ENCODE data around the gene DLK2. TPM values are rescaled to one million over a fixed set of nuclear protein-coding genes. Genes with fewer than 3 reads are reported as not detected.

Gene DLK2
- total and polyA plus RNA-seq, 2 of the 13 experiments (the other 11 are each of a cell fraction or from before 2014, with no cell fraction given) = 1.2 to 3.8 TPM

- TF ChIP-seq ZNF724P (CRISPR knock-in tag; IDR thresholded peaks at IDR 0.05; ENCODE audit: borderline replicate concordance) (no peak), ZNF557 (CRISPR knock-in tag; IDR thresholded peaks at IDR 0.05) (no peak), FOXJ3 (CRISPR knock-in tag; IDR thresholded peaks at IDR 0.05; ENCODE audit: borderline replicate concordance) (no peak), ZNF678 (CRISPR knock-in tag; IDR thresholded peaks at IDR 0.05) (0 out of 2 replicates have a peak, but pooled peaks have one; percentile 23), ONECUT2 (CRISPR knock-in tag; IDR thresholded peaks at IDR 0.05) (no peak), ZNF672 (CRISPR knock-in tag; IDR thresholded peaks at IDR 0.05) (no peak), SKI (IDR thresholded peaks at IDR 0.05; ENCODE audit: partially characterized antibody) (no peak), FOXK2 (IDR thresholded peaks at IDR 0.05) (no peak), PAXIP1 (CRISPR knock-in tag; conservative IDR thresholded peaks at IDR 0.05) (peak; percentile 75), KIAA2018 (CRISPR knock-in tag; IDR thresholded peaks at IDR 0.05; ENCODE audit: borderline replicate concordance) (no peak), PHF5A (CRISPR knock-in tag; IDR thresholded peaks at IDR 0.05; ENCODE audit: low read depth, unreplicated experiment) (no peak), LBX2 (CRISPR knock-in tag; IDR thresholded peaks at IDR 0.05; ENCODE audit: borderline replicate concordance) (no peak), TMF1 (CRISPR knock-in tag; IDR thresholded peaks at IDR 0.05; ENCODE audit: low read depth) (no peak), FOXP1 (IDR thresholded peaks at IDR 0.05) (no peak), FOXP1 (CRISPR knock-in tag; IDR thresholded peaks at IDR 0.05) (no peak)
Measured at GRCh38 chr6:43499028-43499815, 43.9 kb upstream of the DLK2 start (continued).
